Stimulated activated CD8-positive, alpha-beta memory T cell treated with anti-CD3 and anti-CD28 coated beads, Interleukin-7, amount 100 ng/mL, for 1 hour (primary cell): ENCODE measurements around the gene AP5Z1.

Experiments used
- DNase-seq, 2 donors: peaks; one replicate each; pipeline ENCODE4 v3.0.0-alpha.2; 2020; ENCODE audit warnings: low read depth in 2 of 2

AP5Z1 gene, protein sequence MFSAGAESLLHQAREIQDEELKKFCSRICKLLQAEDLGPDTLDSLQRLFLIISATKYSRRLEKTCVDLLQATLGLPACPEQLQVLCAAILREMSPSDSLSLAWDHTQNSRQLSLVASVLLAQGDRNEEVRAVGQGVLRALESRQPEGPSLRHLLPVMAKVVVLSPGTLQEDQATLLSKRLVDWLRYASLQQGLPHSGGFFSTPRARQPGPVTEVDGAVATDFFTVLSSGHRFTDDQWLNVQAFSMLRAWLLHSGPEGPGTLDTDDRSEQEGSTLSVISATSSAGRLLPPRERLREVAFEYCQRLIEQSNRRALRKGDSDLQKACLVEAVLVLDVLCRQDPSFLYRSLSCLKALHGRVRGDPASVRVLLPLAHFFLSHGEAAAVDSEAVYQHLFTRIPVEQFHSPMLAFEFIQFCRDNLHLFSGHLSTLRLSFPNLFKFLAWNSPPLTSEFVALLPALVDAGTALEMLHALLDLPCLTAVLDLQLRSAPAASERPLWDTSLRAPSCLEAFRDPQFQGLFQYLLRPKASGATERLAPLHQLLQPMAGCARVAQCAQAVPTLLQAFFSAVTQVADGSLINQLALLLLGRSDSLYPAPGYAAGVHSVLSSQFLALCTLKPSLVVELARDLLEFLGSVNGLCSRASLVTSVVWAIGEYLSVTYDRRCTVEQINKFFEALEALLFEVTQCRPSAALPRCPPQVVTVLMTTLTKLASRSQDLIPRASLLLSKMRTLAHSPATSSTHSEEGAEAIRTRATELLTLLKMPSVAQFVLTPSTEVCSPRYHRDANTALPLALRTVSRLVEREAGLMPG

DNA sequence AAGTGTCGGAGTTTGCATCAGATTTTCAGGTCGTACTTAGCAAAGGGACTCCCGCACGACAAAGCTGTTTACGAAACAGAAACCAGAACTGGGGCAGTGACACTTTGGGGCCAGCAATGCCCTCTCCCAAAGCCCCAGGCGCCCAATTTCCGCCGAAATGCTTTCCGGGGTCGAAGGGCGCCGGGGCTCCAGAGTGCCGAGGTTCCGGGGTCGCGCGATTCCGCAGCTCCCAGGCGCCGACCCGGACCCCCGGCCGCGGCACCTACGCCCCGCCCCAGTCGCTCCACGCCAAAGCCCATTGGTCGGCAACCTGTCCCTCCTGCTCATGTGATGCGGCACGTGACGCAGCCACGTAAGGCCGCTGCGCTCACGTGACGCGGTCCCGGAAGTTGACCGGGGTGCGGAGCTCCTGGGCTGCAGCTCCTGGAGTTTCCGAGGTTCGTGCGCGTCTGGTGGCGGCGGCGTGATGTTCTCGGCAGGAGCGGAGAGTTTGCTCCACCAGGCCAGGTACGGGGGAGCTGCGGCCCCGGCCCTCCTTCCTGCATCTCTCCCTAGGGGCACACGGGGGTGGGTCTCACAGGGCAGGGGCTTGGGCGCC is at the start of gene AP5Z1:
Gene AP5Z1, plus strand, starts transcription at position 374 of the 598 bp plus-strand sequence. Its CDS starts 93 bp downstream, at position 467.
- peak; percentile 87 for DNase-seq

- no peak for DNase-seq
Observed at GRCh38 chr7:4725850-4726450, 49.5 kb upstream of the AP5Z1 start.

GRCh38 chr7:4726566-4726965 is 48.9 kb upstream of the AP5Z1 start:
- no peak for DNase-seq

GRCh38 chr7:4727914-4728705 is 47.3 kb upstream of the AP5Z1 start:
- no peak for DNase-seq

DNA sequence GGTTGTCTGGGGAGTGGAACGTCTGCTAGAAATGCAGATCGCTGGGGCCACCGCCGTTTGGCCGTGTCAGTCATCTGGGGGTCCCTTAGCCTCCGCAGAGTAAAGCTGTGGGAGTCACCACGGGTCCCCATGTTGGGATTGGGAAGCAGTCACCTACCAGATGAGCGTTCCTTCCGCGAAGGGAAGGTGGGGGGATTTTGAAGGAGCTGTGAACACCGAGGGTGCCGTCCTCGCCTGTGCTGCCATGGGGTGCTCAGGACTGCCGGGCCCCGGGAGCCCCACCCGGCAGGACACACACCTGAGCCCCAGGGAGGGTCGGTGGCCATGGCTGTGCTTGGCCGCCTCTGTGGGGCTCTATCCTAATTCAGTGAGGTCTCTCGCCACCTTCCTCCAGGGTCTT is 46.2 kb upstream of the AP5Z1 start:
- no peak for DNase-seq

DNA sequence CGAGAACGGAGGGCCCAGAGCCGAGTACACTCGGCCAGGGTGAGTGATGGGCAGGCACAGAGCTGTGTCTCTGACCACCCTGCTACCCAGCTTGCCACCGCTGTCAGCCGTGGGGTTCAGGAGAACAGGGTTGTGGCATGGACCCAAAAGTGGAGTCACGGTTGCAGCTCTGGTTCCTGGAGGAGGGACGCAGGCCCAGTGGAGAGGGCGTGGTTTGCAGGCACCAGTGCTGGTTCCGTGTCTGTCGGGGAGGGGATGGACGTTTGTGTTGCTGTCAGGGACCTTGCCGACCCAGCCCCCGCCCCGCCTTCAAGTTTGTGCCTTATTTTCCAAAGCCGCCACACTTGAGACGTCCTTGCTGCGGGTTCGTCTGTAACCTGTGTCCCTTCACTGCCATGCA is 45.1 kb upstream of the AP5Z1 start:
- no peak for DNase-seq

GRCh38 chr7:4730971-4731370 is 44.5 kb upstream of the AP5Z1 start:
- DNase-seq, result no peak

DNA sequence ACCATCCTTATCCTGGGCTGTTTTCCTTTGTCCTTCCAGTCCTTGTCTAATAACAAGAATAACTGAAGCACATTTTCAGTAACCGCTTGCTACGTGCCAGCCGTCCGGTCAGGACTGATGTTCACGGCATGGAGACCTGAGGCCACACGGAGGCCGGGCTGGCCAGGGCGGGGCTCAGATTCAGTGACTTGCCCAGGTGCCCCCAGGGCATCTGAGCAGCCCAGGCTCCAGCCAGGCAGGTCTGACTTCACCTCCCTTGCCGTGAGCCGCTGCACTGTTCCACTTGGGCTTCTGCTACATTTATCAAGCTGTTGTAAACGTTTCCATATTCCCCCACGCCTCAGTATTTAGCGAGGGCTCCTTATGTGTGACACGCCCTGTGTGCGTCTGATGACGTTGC is 43.6 kb upstream of the AP5Z1 start:
- no peak for DNase-seq

GRCh38 chr7:4733936-4734528 is 41.4 kb upstream of the AP5Z1 start:
- no peak for DNase-seq

- no peak for DNase-seq
Observed at GRCh38 chr7:4734587-4735345, 40.7 kb upstream of the AP5Z1 start.

DNA sequence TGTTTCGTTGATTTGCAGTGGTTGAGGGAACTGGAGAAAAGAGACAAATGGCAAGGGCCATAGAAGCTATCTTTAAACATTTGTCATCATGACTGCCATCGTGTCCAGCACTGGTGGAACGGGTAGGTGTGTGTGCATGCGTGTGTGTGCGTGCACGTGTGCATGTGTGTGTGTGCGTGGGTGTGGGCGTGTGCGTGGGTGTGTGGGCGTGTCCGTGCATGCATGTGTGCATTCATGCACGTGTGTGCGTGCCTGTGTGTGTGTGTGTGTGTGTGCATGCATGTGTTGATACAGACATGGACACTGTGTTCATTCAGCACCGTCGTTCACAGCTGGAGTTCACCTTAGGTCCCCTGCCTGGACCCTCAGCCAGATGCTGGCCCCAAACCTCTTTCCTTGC is 38.1 kb upstream of the AP5Z1 start:
- no peak for DNase-seq

DNA sequence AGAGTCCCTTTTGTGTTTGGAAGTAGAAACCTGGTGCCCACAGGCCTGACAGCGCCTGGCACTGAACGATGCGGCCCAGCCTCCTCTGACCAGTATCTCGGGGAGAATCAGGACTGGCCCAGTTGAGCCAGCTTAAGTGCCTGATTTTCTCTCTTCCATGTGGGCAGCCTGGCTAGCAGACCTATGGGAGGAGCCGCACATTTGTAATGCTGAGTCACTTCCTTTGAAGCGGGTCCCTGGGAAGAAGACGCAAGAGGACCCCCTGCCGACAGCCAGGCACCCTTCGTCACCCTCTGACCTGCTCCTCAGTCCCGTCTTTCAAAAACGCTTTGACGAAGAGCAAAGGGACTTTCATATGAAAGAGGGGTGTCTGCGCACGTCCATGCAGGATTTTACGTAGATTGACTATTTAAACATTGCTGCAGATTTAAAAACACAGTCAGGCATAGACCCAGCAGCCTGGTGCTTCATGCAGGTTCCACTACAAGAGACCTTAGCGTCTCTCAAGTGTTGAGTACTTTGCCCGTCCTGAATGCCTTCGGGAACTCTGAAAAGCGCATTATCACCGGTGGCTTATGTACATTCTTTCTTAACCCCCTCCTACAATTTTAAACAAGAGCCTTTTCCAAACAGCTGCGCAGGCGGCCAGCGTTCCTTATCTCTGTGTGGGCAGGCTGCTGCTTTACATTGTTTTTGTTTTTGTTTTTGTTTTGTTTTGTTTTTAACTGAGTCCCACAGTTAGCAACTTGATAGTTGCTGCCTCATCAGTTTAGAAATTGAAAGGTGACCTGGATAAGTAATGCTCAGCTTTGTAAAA is 36.5 kb upstream of the AP5Z1 start:
- no peak for DNase-seq

DNA sequence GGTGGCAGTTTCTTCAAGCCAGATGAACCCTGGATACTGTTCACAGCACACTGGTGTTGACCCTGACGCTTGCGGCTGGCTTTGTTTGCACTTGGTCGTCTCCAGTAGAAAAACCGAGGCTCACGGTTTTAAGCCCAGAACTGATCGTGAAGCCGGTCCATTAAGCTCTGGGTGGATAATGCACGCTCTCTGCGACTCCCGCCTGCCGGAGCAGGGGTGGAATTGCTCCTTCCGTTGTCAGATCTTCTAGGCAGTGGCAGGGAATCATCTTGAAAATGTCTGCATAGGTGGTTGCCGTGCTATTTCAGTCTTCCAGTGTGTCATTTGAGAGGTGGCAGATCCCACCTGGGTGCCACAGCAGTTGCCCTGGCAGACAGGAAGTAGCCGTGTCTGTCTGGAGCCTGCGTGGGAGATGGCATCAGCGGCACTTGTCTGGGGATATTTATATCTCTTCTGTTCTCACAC is 35.9 kb upstream of the AP5Z1 start:
- no peak for DNase-seq

DNA sequence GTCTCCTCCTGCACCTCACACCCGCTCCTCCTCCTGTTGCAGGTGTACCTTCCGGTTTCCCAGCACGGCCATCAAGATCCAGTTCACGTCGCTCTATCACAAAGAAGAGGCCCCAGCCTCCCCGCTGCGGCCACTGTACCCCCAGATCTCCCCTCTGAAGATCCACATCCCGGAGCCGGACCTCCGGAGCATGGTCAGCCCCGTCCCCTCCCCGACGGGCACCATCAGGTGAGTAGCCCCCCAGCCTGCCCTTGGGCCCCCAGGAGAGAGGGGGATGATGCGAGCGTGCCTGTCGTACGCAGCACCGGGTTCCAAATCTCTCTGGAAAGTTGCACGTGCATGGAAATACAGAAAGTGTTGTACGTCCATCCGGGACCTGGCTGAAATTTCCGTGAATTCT is 34.6 kb upstream of the AP5Z1 start:
- DNase-seq, result no peak

- DNase-seq, result no peak
Observed at GRCh38 chr7:4742051-4742573, 33.3 kb upstream of the AP5Z1 start.

DNA sequence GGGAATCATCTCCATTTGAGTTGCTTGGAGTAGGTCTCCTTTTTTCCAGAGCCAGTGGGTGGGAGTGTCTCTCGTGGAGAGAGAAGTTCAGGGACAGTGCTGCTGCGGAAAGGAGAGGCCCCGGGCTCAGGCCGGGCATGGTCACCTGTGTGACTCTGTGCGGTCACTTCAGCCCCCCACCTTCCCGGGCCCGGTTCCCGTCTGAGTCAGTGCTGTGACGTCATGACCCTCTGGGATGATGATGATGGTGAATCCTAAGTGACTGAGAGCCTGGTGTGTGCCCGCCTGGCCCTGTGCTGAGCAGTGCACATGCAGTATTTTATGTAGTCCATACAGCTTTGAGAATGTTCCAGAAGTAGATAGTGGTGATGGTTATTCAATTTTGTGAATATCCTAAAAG is 32.6 kb upstream of the AP5Z1 start:
- DNase-seq, result no peak

GRCh38 chr7:4744391-4745264 is 30.8 kb upstream of the AP5Z1 start:
- DNase-seq, result peak; percentile 36 to 51
